Natural killer cell (primary cell): ENCODE data around the gene LDLRAD2. TPM values are rescaled to one million over a fixed set of nuclear protein-coding genes. Genes with fewer than 3 reads are reported as not detected.

Source experiments
- ATAC-seq, 3 donors: fragments of 150-1000 bp in 2 of 3; fragments of 200-7000 bp in 1 of 3; cut with Tn5 transposase; 1 replicate in 1 of 3; 2 replicates in 2 of 3; pipeline ENCODE4 v1.10.0; 2021; ENCODE audit warnings: mild to moderate bottlenecking in 2 of 3, moderate library complexity in 2 of 3
- DNase-seq, 2 donors: peaks; one replicate each; pipeline versions ENCODE4 v3.0.0 to v3.0.0-alpha.2; 2013 to 2021; ENCODE audit warnings: mixed read lengths in 1 of 2
- H3K27ac ChIP-seq: one replicate; pipeline ENCODE4 v1.5.1; 2013; ENCODE audit warnings: mild to moderate bottlenecking, low read length
- H3K27me3 ChIP-seq: one replicate; pipeline ENCODE4 v1.6.1; 2013; ENCODE audit warnings: low read length; ENCODE audit not compliant: control insufficient read depth, insufficient read depth
- H3K36me3 ChIP-seq: one replicate; pipeline ENCODE4 v1.6.1; 2013; ENCODE audit warnings: low read length; ENCODE audit not compliant: control insufficient read depth, insufficient read depth
- H3K4me1 ChIP-seq: one replicate; pipeline ENCODE4 v1.6.1; 2013; ENCODE audit warnings: low read length; ENCODE audit not compliant: control insufficient read depth, insufficient read depth
- H3K4me3 ChIP-seq: one replicate; pipeline ENCODE4 v1.5.1; 2013; ENCODE audit warnings: low read length
- H3K9me3 ChIP-seq: one replicate; pipeline ENCODE4 v1.6.1; 2013; ENCODE audit warnings: low read length; ENCODE audit not compliant: control insufficient read depth, insufficient read depth
- H3K27ac Mint-ChIP-seq, 2 donors: one replicate each; pipeline ENCODE4 v1.8.0; 2022; ENCODE audit warnings: mild to moderate bottlenecking in 2 of 2, mixed read lengths in 2 of 2, moderate library complexity in 1 of 2
- H3K27me3 Mint-ChIP-seq, 2 donors: one replicate each; pipeline ENCODE4 v1.8.0; 2022; ENCODE audit warnings: low read depth in 2 of 2, mixed read lengths in 2 of 2
- H3K36me3 Mint-ChIP-seq: one replicate; pipeline ENCODE4 v1.8.0; 2022; ENCODE audit warnings: mixed read lengths
- H3K4me1 Mint-ChIP-seq, 2 donors: one replicate each; pipeline ENCODE4 v1.8.0; 2022; ENCODE audit warnings: mixed read lengths in 2 of 2
- H3K4me3 Mint-ChIP-seq: one replicate; pipeline ENCODE4 v1.8.0; 2022; ENCODE audit warnings: mild to moderate bottlenecking, moderate library complexity, mixed read lengths
- H3K9me3 Mint-ChIP-seq, 2 donors: one replicate each; pipeline ENCODE4 v1.8.0; 2022; ENCODE audit warnings: mixed read lengths in 2 of 2
- WGBS: methylation state at CpG from one replicate; pipeline ENCODE4 v1.1.7; 2013; ENCODE audit warnings: missing lambda C conversion rate; ENCODE audit not compliant: insufficient coverage; 5-methylcytosine and 5-hydroxymethylcytosine counted together
- intact Hi-C: fragments of 100-400 bp; cut with micrococcal nuclease; formaldehyde crosslinking; loops from one replicate; pipeline ENCODE4 v1.14.2; 2022
- total RNA-seq, 4 donors: library from RNA; stranded (reverse); fragments of 120-200 nt in 1 of 4; gene quantifications; one replicate each; pipeline versions ENCODE4 v1.2.3 to v1.2.4, GENCODE V29; 2013 to 2022
- TF ChIP-seq, protein P1 (sequence below): fragments of 200-600 bp; IDR thresholded peaks from one replicate; pipeline ENCODE4 v1.8.0; 2022; ENCODE audit warnings: antibody characterized with exemption

Gene LDLRAD2
- total RNA-seq, 3 donors from 2014 or later (not counting 1 experiment from before 2014, with no cell fraction given): 2.8 to 3.9 (median 3.6) TPM

DNA sequence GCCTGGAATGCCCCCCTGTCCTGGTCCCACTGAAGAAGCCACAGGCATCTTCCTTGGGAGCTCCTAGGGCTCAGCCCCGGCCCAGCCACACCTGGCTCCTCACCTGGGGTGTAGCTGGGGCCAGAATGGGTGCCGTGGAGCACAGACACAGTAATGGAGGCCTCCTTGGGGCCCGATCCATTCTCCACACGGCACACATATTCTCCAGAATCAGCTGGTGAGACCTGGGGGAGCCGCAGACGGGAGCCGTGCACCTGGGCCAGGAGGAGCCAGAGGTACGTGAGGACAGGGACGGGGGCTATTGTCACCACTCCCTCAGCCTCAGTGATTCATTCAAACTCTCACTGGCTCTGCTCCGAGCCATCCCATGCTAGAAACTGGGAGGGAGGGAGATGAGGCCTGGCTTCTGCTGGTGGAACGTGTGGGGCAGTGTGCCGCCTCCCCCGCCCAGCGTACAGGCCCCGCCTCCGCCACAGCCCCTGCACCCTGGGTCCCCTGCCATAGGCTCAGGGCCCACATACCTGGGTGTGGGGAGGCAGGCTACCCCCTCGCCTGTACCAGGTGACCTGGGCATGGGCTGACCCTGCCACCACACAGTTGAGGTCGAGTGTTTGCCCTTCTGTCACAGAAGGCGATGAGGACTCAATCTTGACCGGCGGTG is 42.2 kb downstream of the LDLRAD2 start:
- no peaks in the 10 kb centered on the region for H3K27me3 Mint-ChIP-seq
- Histone ChIP-seq H3K27me3 (no peaks in the 10 kb centered on the region), H3K9me3 (no peaks in the 10 kb centered on the region), H3K4me1 (peaks cover 33% of the 10 kb centered on the region), H3K27ac (no peak overlapping the region), H3K36me3 (no peaks in the 10 kb centered on the region), H3K4me3 (no peak overlapping the region)
- H3K4me1 Mint-ChIP-seq: peaks cover 12 to 25% of the 10 kb centered on the region in 2 donors
- no peaks in the 10 kb centered on the region for H3K9me3 Mint-ChIP-seq
- intact Hi-C loops: no loop called here
- no peaks in the 10 kb centered on the region for H3K36me3 Mint-ChIP-seq
- no peak for DNase-seq
- H3K27ac Mint-ChIP-seq: no peak overlapping the region
- 91% methylated on average over 21 of the region's 21 CpGs for WGBS
- TF ChIP-seq, protein P1, sequence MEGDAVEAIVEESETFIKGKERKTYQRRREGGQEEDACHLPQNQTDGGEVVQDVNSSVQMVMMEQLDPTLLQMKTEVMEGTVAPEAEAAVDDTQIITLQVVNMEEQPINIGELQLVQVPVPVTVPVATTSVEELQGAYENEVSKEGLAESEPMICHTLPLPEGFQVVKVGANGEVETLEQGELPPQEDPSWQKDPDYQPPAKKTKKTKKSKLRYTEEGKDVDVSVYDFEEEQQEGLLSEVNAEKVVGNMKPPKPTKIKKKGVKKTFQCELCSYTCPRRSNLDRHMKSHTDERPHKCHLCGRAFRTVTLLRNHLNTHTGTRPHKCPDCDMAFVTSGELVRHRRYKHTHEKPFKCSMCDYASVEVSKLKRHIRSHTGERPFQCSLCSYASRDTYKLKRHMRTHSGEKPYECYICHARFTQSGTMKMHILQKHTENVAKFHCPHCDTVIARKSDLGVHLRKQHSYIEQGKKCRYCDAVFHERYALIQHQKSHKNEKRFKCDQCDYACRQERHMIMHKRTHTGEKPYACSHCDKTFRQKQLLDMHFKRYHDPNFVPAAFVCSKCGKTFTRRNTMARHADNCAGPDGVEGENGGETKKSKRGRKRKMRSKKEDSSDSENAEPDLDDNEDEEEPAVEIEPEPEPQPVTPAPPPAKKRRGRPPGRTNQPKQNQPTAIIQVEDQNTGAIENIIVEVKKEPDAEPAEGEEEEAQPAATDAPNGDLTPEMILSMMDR: no peak
- no peak for ATAC-seq
- H3K4me3 Mint-ChIP-seq: no peak overlapping the region

DNA sequence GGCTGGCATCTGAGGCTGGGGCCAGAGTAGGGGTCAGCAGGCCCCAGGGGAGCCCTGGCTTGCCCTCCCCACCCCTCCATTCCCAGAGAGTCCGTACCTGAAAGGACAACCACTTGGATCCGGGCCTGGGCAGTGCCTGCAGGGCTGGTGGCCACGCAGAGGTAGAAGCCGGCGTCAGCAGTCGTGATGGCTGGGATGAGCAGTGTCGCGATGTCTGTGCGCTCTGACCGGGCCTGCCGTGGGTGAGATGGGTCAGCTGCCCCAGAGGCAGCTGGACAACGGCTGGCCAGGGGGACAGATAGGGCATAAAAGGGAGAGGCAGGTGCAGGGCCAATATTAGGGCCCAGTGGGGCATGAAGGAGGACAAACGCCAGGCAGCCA is 42.7 kb downstream of the LDLRAD2 start:
- Histone ChIP-seq H3K27me3 (no peaks in the 10 kb centered on the region), H3K9me3 (no peaks in the 10 kb centered on the region), H3K4me1 (peaks cover 33% of the 10 kb centered on the region), H3K4me3 (no peak overlapping the region), H3K36me3 (no peaks in the 10 kb centered on the region), H3K27ac (no peak overlapping the region)
- 93% methylated on average over 13 of the region's 13 CpGs for whole genome bisulfite sequencing
- no peak for ATAC-seq
- Mint-ChIP-seq H3K4me1 (peaks cover 12 to 25% of the 10 kb centered on the region in 2 donors), H3K9me3 (no peaks in the 10 kb centered on the region), H3K27ac (no peak overlapping the region), H3K27me3 (no peaks in the 10 kb centered on the region), H3K36me3 (no peaks in the 10 kb centered on the region), H3K4me3 (no peak overlapping the region)
- intact Hi-C loops: no loop called here
- DNase-seq: no peak
- TF ChIP-seq, protein P1: no peak

DNA sequence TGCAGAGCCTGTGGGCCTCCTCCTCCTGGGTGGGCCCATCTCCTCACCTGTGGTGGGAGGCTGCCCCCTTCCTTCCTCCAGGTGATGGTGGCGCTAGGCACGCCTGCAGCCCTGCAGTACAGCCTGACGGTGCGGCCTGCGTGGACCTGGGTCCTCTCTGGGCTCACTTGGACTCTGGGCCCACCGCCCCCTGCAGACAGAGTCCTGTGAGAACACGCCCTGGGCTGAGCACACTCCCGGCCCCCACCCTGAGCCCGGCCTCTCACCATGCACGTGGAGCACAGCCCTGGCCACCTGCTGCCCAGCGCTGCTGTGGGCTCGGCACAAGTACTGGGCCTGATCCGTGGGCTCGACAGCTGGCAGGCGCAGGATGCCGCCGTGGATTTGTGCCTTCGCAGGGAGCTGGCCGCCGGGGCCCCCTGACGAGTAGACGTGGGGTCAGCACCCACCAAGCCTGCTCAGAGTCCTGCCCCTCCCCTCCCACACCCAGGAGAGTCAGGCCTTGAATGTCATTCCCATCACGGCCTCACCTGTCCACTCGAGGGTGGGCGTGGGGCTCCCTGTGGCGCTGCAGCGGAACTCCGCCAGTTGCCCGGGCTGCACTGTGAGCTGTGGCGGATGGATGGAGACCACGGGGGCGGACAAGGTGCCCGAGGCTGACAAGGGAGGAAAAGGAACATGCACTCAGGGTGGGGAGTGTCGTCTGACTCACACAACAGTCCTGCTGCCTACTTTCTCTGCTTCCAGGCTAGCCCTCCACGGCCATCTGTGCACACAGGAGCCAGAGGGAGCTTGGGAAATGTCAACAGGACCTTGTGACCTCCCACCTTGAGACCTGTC is 43.4 kb downstream of the LDLRAD2 start:
- H3K9me3 Mint-ChIP-seq: no peaks in the 10 kb centered on the region
- TF ChIP-seq, protein P1: no peak
- H3K4me3 Mint-ChIP-seq: no peak overlapping the region
- Histone ChIP-seq H3K36me3 (no peaks in the 10 kb centered on the region), H3K27me3 (no peaks in the 10 kb centered on the region), H3K27ac (no peak overlapping the region), H3K4me1 (peaks cover 33% of the 10 kb centered on the region), H3K9me3 (no peaks in the 10 kb centered on the region), H3K4me3 (no peak overlapping the region)
- ATAC-seq: no peak
- H3K36me3 Mint-ChIP-seq: no peaks in the 10 kb centered on the region
- DNase-seq: no peak
- no peak overlapping the region for H3K27ac Mint-ChIP-seq
- peaks cover 12 to 25% of the 10 kb centered on the region in 2 donors for H3K4me1 Mint-ChIP-seq
- WGBS: 92% methylated on average over 35 of the region's 35 CpGs
- H3K27me3 Mint-ChIP-seq: no peaks in the 10 kb centered on the region
- intact Hi-C loops: no loop called here
